Measurements from ENCODE around the gene HTRA2.
A peak's percentile ranks its signal among the peaks of the same experiment; 100 is the strongest.

The HTRA2 gene

GRCh38 chr2:74496997-74497776, 32.5 kb upstream of the HTRA2 start:
- peaks cover 23% of the 10 kb centered on the region for H3K36me3 Mint-ChIP-seq
- no peak for DNase-seq
- no peaks in the 10 kb centered on the region for H3K9me3 Mint-ChIP-seq
- H3K27me3 Mint-ChIP-seq: peaks cover 64% of the 10 kb centered on the region
- CTCF ChIA-PET: interaction anchor here (0.6 to 1.0 kb wide), 2 partner anchors 7 to 17 kb away, joined by 3 read pairs; no protein-coding TSS in a partner anchor
- no peak overlapping the region for H3K27ac Mint-ChIP-seq
- H3K4me1 Mint-ChIP-seq: peaks cover 28% of the 10 kb centered on the region
- peak overlapping the region; percentile 83 for H3K4me3 Mint-ChIP-seq

DNA sequence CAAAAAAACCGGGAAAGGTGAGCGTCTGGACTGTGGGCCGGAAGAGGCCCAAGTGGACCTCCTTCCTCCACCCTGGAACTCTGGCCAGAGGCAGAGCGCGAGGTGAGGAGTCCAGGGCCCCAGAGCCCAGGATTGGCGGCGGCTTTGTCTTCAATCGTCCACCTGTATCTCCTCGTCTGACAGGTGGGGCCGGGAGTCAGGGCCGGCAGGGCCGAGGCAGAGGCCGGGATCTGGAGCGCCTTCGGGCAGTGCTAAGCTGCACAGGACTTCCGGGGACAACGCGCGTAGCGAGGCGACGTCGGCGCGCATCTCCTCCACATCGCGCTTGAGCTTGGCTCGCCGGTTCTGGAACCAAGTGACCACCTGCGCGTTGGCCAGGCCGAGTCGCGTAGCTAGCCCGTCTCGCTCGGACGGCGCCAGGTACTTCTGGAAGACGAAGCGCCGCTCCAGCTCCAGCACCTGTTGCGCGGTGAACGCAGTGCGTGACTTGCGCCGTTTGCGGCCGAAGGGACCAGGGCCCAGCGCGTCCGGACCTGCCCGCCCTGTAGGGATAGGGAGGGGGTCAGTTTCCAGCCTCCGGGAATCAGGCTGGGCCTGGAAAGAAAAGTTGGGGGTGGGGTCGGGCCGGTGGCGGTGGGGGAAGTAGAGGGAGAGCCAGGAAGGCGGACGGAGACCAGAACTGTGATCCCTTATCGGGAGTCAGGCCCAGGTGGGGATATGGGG, 31.8 kb upstream of the HTRA2 start:
- CTCF ChIA-PET: interaction anchor here (0.6 kb wide), 1 partner anchor 17 kb away, joined by 3 read pairs; no protein-coding TSS in a partner anchor
- peak overlapping the region; percentile 83 for H3K4me3 Mint-ChIP-seq

GRCh38 chr2:74498500-74499266, 31.1 kb upstream of the HTRA2 start:
- Mint-ChIP-seq H3K27me3 (peaks cover 79% of the 10 kb centered on the region), H3K36me3 (peaks cover 19% of the 10 kb centered on the region), H3K9me3 (no peaks in the 10 kb centered on the region), H3K4me3 (peak overlapping the region; percentile 83), H3K27ac (no peak overlapping the region), H3K4me1 (peaks cover 41% of the 10 kb centered on the region)
- DNase-seq: peak; percentile 49
- CTCF ChIA-PET: no interaction called here

More for the DNA sequence above, 31.8 kb upstream of the HTRA2 start:
- Mint-ChIP-seq H3K9me3 (no peaks in the 10 kb centered on the region), H3K27ac (no peak overlapping the region), H3K4me1 (peaks cover 34% of the 10 kb centered on the region), H3K36me3 (peaks cover 21% of the 10 kb centered on the region), H3K27me3 (peaks cover 71% of the 10 kb centered on the region)
- DNase-seq: peak; percentile 49

GRCh38 chr2:74499267-74499939, 30.3 kb upstream of the HTRA2 start, which contains the start of gene LBX2:
TSS of gene LBX2 (minus strand) at chr2:74499603. CDS start at chr2:74499537, 66 bp downstream.
- Mint-ChIP-seq H3K27me3 (peaks cover 86% of the 10 kb centered on the region), H3K4me1 (peaks cover 48% of the 10 kb centered on the region), H3K4me3 (peak within 1 kb of the TSS; percentile 83), H3K27ac (no peak within 1 kb of the TSS), H3K9me3 (no peaks in the 10 kb centered on the region), H3K36me3 (peaks cover 14% of the 10 kb centered on the region)
- CTCF ChIA-PET: interaction anchor here (1.6 to 2.6 kb wide), 2 partner anchors 33 to 92 kb away, joined by 3 to 11 read pairs; no protein-coding TSS in a partner anchor
- peak; percentile 52 for DNase-seq

GRCh38 chr2:74499940-74500577, 29.7 kb upstream of the HTRA2 start:
- no peak for DNase-seq
- no peak overlapping the region for H3K27ac Mint-ChIP-seq
- no peaks in the 10 kb centered on the region for H3K9me3 Mint-ChIP-seq
- H3K4me1 Mint-ChIP-seq: peaks cover 54% of the 10 kb centered on the region
- H3K4me3 Mint-ChIP-seq: no peak overlapping the region
- H3K36me3 Mint-ChIP-seq: peaks cover 19% of the 10 kb centered on the region
- H3K27me3 Mint-ChIP-seq: peaks cover 90% of the 10 kb centered on the region
- CTCF ChIA-PET: interaction anchor here (0.7 to 2.6 kb wide), 6 partner anchors 10 to 91 kb away, joined by 3 to 11 read pairs (median 4); partner anchors contain the start of genes CCDC142, TLX2 and TTC31

DNA sequence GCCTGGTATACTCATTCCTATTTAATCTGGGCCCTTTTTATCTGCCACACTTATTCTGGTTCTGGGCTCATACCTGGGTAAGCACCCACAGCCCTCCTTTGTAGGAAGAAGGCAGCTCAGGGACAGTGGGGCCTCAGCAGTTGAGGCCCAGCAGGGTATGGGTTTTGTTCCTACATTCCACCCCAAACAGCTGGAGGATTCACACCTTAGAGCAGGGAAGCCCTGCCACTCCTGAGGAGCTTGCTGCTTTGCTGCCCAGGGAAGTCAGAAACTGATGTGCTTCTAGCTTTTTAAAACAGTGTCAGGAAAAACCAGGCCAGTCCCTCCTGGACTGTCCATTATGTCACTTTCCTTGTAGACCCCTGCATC, 29.2 kb upstream of the HTRA2 start:
- peaks cover 90% of the 10 kb centered on the region for H3K27me3 Mint-ChIP-seq
- CTCF ChIA-PET: interaction anchor here (0.7 to 2.6 kb wide), 6 partner anchors 9 to 90 kb away, joined by 3 to 11 read pairs (median 4); partner anchors contain the start of genes CCDC142, TLX2 and TTC31

GRCh38 chr2:74501335-74502071, 28.2 kb upstream of the HTRA2 start:
- CTCF ChIA-PET: interaction anchor here (1.4 to 2.6 kb wide), 5 partner anchors 8 to 90 kb away, joined by 3 to 11 read pairs (median 5); partner anchors contain the start of gene TLX2
- Mint-ChIP-seq H3K27me3 (peaks cover 85% of the 10 kb centered on the region), H3K9me3 (no peaks in the 10 kb centered on the region), H3K4me1 (peaks cover 64% of the 10 kb centered on the region), H3K27ac (no peak overlapping the region), H3K36me3 (peaks cover 29% of the 10 kb centered on the region), H3K4me3 (peak overlapping the region; percentile 61)
- no peak for DNase-seq

More for the DNA sequence above, 29.2 kb upstream of the HTRA2 start:
- peaks cover 24% of the 10 kb centered on the region for H3K36me3 Mint-ChIP-seq
- peaks cover 58% of the 10 kb centered on the region for H3K4me1 Mint-ChIP-seq
- DNase-seq: no peak
- H3K4me3 Mint-ChIP-seq: no peak overlapping the region
- H3K9me3 Mint-ChIP-seq: no peaks in the 10 kb centered on the region
- H3K27ac Mint-ChIP-seq: no peak overlapping the region

GRCh38 chr2:74502147-74502719, 27.5 kb upstream of the HTRA2 start:
- H3K4me3 Mint-ChIP-seq: peak overlapping the region; percentile 61
- peaks cover 35% of the 10 kb centered on the region for H3K36me3 Mint-ChIP-seq
- peaks cover 80% of the 10 kb centered on the region for H3K27me3 Mint-ChIP-seq
- peaks cover 71% of the 10 kb centered on the region for H3K4me1 Mint-ChIP-seq
- no peaks in the 10 kb centered on the region for H3K9me3 Mint-ChIP-seq
- DNase-seq: no peak
- CTCF ChIA-PET: interaction anchor here (2.6 kb wide), 1 partner anchor 30 kb away, joined by 11 read pairs; no protein-coding TSS in a partner anchor
- no peak overlapping the region for H3K27ac Mint-ChIP-seq

GRCh38 chr2:74502720-74503505, 26.8 kb upstream of the HTRA2 start:
- Mint-ChIP-seq H3K9me3 (no peaks in the 10 kb centered on the region), H3K27ac (no peak overlapping the region), H3K4me3 (peak overlapping the region; percentile 61), H3K36me3 (peaks cover 38% of the 10 kb centered on the region), H3K4me1 (peaks cover 72% of the 10 kb centered on the region), H3K27me3 (peaks cover 80% of the 10 kb centered on the region)
- DNase-seq: peak; percentile 57
- CTCF ChIA-PET: interaction anchor here (0.7 to 2.5 kb wide), 7 partner anchors 10 to 89 kb away, joined by 3 to 11 read pairs (median 4); partner anchors contain the start of genes CCDC142 and TTC31

- peak overlapping the region; percentile 61 for H3K4me3 Mint-ChIP-seq
- H3K9me3 Mint-ChIP-seq: no peaks in the 10 kb centered on the region
- CTCF ChIA-PET: interaction anchor here (0.6 to 2.5 kb wide), 9 partner anchors 7 to 90 kb away, joined by 3 to 11 read pairs (median 4); partner anchors contain the start of genes CCDC142 and TTC31
- DNase-seq: no peak
- peaks cover 72% of the 10 kb centered on the region for H3K4me1 Mint-ChIP-seq
- peaks cover 80% of the 10 kb centered on the region for H3K27me3 Mint-ChIP-seq
- H3K27ac Mint-ChIP-seq: no peak overlapping the region
- H3K36me3 Mint-ChIP-seq: peaks cover 42% of the 10 kb centered on the region
Measured at GRCh38 chr2:74503506-74504475, 25.9 kb upstream of the HTRA2 start.
